Liver (tissue), 3 donors: Measurements from ENCODE around the gene SMOC2.

Experiments
- CTCF ChIP-seq: fragments of 150-350 bp; IDR thresholded peaks from 2 replicates; pipeline ENCODE4 v1.5.1; 2017; ENCODE audit warnings: improper control_type of control experiment, low read depth, low read length; ENCODE audit not compliant: missing input control
- EGR1 ChIP-seq, 2 donors: IDR thresholded peaks; 2 replicates each; pipeline ENCODE4 v1.6.1; 2016 to 2018; ENCODE audit warnings: antibody characterized with exemption in 2 of 2, low read depth in 2 of 2
- FOXA1 ChIP-seq: IDR thresholded peaks from 2 replicates; pipeline ENCODE4 v1.6.1; 2016; ENCODE audit warnings: antibody characterized with exemption
- GABPA ChIP-seq, 2 donors: IDR thresholded peaks in 1 of 2; conservative IDR thresholded peaks in 1 of 2; 2 replicates each; pipeline ENCODE4 v1.6.1; 2016; ENCODE audit warnings: antibody characterized with exemption in 2 of 2, mild to moderate bottlenecking in 1 of 2, moderate library complexity in 1 of 2
- JUND ChIP-seq, 2 donors: IDR thresholded peaks; 2 replicates each; pipeline ENCODE4 v1.6.1; 2016; ENCODE audit warnings: antibody characterized with exemption in 2 of 2
- MAX ChIP-seq: IDR thresholded peaks from 2 replicates; pipeline ENCODE4 v1.6.1; 2016; ENCODE audit warnings: antibody characterized with exemption
- RAD21 ChIP-seq, 2 donors: IDR thresholded peaks; 2 replicates each; pipeline ENCODE4 v1.6.1; 2016; ENCODE audit warnings: antibody characterized with exemption in 2 of 2, mild to moderate bottlenecking in 2 of 2
- REST ChIP-seq: IDR thresholded peaks from 2 replicates; pipeline ENCODE4 v1.6.1; 2016; ENCODE audit warnings: antibody characterized with exemption, mild to moderate bottlenecking
- SP1 ChIP-seq: IDR thresholded peaks from 2 replicates; pipeline ENCODE4 v1.6.1; 2018; ENCODE audit warnings: antibody characterized with exemption, mild to moderate bottlenecking
- TAF1 ChIP-seq: conservative IDR thresholded peaks from 2 replicates; pipeline ENCODE4 v1.6.1; 2016; ENCODE audit warnings: antibody characterized with exemption, mild to moderate bottlenecking
- YY1 ChIP-seq: IDR thresholded peaks from 2 replicates; pipeline ENCODE4 v1.6.1; 2016; ENCODE audit warnings: antibody characterized with exemption, mild to moderate bottlenecking
- ZBTB33 ChIP-seq: IDR thresholded peaks from 2 replicates; pipeline ENCODE4 v1.6.1; 2016; ENCODE audit warnings: antibody characterized with exemption
- donor health status: healthy.
- donor health status: healthy.

- TF ChIP-seq REST (no peak), CTCF (no peak), ZBTB33 (no peak), FOXA1 (no peak), RAD21 (IDR thresholded peaks at IDR 0.05) (no peak), YY1 (no peak), SP1 (no peak), TAF1 (no peak), GABPA (IDR thresholded peaks at IDR 0.05 in 1 of 2, conservative IDR thresholded peaks at IDR 0.05 in 1 of 2) (no peak), JUND (IDR thresholded peaks at IDR 0.05) (no peak), MAX (no peak), EGR1 (IDR thresholded peaks at IDR 0.05; ENCODE audit: low read depth in 2 of 2) (no peak)
Measured at GRCh38 chr6:168599769-168600330, 158.9 kb downstream of the SMOC2 start.
